GM19395 (cell line): ENCODE results near the gene FAM151B.
"Not testable (repeated sequence)": the region's sequence is repeated elsewhere in the genome, so short reads cannot be mapped to it uniquely, and the experiment has no call there.

ENCODE experiments used
- ATAC-seq: cut with Tn5 transposase; IDR thresholded peaks from one replicate; pipeline ENCODE4 v1.9.1; 2021; ENCODE audit warnings: mild to moderate bottlenecking, moderate library complexity; ENCODE audit not compliant: unreplicated experiment

The FAM151B gene, protein sequence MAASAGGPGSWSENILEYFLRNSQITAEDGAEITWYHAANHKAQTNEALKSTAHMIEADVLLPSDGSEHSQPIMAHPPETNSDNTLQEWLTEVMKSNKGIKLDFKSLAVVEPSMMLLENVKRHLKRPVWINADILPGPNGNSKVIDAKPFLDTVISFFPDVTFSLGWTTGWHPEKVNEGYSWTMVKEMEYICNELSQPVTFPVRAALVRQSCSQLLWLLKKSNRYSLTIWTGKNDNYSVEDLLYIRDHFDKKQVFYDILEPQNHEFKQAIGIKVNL

DNA sequence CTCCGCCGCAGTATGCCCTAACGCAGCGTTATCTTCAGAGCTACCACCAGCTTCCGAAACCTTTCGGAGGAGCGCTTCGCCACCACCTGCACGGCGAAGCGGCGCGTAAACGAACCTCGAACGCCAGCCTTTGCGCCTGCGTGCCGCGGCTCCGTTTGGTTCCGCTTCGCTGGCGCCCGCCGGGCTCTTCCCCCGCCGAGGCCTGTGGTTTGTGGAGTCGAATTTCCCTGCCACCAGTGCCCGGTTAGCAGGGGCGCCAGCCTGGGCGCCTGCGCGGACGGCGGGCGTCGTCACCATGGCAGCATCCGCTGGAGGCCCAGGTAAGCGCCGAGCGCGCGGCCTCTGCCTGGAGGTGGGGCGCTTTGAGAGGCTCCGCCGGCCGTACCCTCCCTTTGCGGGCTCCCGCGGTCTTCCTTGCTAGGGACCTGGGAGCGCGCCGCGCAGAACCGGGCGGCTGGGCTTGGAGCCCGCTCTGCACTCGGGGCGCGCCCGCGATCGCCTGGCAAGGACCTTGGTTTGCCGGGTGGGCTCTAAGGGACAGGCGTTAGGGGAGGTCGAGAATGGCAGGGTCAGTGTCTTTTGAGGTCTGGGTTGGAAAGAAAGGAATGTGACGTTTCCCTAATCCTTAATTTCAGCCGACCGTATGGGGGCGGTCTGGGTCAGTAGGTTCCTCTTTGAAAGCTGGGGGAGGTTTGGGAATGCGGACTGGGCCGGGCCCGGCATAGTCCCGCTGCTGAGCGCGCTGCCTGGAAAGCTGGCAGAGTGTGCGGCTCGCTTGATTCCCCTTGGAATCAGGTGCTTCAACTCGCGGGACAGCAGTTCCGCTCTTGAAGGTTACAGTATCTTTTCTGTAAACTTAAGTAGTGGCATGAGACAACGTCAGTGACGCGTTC, at the start of gene FAM151B:
TSS of gene FAM151B (plus strand) at position 272 of the 893 bp plus-strand sequence. CDS start at position 296, 24 bp downstream.
- peak; percentile 92 for ATAC-seq

DNA sequence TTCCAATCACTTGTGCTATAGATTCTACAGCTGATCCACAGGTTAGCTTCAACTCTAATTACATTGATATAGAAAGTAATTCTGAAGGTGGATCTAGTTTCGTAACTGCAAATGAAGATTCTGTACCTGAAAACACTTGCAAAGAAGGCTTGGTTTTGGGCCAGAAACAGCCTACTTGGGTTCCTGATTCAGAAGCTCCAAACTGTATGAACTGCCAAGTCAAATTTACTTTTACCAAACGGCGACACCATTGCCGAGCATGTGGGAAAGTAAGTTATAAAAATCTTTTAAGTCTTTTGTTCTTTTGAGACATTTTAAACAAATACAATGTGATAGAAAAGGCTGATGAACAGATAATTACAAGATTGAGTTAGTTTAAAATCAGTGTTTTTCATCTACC, 49.2 kb upstream of the FAM151B start:
- no peak for ATAC-seq

DNA sequence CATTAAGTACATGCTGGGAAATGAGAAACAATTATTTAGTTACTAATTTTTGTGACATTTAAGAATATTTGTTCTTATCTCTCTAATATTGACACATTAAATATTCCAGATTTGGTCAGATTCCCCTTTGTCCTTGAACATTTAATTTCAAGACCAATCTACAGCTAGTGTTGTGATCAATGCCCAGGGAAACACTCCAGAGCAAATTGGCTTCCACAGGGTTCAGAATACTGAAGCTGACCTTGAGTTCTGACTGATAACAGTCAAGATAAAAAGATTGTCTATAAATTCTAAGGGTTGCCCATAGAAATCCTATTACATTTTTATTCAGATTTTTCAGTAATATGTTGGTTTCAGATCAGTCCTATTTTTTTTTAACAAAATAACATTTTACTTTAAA, 48.7 kb upstream of the FAM151B start:
- ATAC-seq: no peak

DNA sequence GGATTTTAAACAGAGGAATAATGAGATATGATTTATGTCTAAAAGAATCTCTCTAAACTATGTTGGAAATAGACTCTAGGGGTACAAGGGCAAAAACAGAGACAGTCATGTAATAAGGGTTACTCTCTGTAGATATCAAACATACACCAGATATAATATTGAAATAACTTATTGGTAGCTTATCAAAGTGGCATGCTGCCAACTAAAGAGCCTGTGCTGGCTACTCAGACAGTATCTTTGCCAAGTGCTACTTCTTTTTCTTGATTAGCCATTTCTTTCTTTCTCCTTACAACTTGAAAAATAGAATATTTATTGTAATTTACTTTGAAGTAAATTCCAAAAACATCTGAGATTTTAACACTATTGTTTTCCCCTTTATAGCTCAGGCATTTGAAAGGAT, 45.2 kb upstream of the FAM151B start:
- no peak for ATAC-seq

DNA sequence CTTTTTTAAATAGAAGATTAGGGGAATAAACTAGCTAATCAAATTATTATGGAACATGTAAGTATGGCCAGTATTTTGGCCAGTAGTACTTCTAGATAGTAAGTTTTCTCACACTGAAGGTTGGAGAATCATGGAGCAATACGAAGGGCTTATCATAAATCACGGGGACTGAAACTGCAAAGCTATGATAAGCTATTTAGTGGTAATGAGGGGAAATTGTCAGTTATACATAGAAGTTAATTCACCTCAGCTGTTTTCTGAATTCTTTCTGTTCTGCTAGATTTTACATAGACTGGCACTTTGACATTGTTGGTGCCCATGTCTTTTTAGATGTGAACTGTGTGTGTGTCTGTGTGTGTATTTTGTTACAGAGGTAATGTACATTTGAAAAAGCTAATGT, 34.5 kb upstream of the FAM151B start:
- no peak for ATAC-seq

DNA sequence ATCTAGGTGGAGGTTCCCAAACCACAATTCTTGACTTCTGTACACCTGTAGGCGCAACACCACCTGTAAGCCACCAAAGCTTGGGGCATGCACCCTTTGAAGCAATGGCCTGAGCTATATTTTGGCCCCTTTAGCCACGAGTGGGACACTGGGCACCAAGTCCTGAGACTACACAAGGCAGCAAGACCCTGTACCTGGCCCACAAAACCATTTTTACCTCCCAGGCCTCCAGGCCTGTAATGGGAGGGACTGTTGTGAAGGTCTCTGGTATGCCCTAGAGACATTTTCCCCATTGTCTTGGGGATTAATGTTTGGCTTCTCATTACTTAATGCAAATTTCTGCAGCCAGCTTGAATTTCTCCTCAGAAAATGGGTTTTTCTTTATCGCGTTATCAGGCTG, 24.6 kb upstream of the FAM151B start:
- no peak for ATAC-seq

DNA sequence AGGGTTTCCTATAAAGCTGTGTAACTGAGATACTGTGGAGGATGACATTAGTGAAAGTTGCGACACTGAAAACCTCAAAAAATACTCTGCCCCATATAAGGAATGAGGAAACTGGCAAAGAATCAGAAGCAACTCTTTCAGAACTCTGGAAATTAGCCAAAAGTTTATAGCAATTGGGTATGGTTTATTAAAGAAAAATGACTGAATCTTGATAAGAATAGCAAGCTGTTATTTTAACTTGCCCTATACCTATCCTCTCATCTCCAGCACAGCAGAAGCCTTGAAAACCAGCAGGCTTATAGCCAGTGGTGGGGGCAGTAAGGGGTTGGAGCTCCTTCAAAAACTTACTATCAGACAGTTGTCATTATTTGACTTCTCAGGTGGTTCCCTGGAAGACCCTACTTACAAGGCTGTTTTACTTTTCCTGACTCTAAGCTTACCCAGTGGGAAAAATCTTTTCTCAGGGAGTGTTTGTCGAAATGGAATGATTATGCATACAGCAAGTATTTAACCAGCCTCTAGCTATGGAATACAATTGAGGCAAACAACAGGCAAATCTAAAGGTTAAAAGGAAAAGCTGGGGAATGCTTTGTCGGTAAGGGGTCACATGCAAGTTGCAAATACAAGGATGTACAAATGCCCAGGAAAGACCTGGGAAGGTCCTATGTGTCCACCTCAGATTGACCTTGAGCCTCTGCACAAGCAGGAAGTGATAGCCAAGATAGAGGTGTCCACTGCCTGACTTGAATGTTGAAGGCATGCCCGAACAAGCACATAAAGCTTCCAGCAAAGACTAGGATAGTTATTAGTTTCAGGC, 21.0 kb upstream of the FAM151B start:
- no peak for ATAC-seq

DNA sequence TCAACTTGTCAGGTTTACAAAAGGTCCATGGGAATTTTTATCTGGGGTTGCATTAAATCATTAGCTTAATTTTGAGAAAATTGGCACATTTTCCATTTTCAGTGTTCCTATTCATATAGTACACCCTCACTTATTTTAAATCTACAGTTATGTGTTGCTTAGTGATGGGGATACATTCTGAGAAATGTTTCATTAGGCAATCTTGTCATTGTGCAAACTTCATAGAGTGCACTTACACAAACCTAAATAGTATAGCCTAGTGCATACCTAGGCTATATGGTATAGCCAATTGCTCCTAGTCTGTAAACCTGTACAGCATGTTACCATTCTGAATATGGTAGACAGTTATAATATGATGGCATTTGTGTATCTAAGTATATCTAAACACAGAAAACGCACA, 19.8 kb upstream of the FAM151B start:
- ATAC-seq: no peak

DNA sequence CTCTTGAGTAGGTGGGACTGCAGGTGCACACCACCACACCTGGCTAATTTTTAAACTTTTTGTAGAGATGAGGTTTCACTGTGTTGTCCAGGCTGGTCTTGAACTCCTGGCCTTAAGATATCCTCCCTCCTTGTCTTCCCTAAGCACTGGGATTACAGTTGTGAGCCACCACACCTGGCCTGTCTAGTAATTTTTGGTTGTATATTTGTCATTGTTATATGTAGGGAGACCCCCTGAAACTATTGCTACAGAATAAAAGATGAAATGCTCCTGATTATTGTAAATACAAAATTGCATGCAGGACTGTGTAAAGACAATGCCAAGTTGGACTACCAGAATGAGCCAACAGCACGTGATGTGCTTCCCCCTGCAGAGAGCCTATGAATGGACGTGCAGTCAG, 17.3 kb upstream of the FAM151B start:
- ATAC-seq: not testable (repeated sequence)

DNA sequence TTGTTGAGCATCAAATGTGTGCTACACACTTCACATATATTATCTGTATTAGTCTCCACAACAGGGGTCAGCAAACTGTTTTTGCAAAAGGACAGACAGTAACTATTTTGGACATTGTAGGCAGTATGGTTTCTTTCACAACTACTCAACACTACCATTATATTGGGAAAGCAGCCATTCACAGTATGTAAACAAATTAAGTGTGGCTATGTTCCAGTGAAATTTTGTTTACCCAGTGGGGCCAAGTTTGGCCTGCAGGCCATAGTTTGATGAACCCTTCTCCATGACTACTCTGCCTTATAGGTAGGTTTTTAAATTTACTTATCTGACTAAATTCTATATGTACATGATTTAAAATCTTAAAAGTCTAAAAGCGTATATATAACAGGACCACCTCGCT, 13.0 kb upstream of the FAM151B start:
- ATAC-seq: no peak

DNA sequence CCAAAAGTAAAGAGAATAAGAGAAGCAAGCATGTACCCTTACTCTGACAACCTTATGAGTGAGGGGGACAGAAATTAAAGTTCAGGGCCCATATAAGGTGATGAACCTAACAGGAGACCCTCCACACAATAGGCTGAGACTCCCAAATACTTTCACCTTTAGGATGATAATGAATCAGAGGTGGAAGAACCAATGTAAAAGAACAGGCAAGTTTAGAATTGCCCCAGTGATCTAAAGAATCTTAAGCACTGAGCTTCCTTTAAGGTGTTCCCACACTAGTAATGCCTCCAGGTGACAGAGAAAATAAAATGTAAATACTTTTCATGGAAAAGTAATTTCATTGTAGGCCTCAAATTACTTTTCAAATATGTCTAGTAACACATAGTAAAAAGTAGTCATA, 8.2 kb upstream of the FAM151B start:
- ATAC-seq: no peak

DNA sequence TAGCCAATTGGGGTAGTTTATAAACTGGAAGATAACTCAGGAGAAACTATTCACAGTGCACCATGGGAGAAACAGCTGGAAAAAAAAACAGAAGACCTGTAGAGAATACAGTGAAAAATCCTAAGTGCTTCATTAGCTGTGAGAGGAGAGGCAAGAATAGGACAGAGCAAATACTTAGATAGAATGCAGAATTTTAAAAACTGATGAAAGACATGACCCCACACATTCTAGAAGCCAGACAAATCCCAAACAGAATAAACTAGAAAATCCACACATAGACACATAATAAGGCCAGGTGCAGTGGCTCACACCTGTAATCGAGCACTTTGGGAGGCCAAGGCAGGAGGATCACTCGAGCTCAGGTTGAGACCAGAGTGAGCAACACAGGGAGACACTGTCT, 7.5 kb upstream of the FAM151B start:
- no peak for ATAC-seq

DNA sequence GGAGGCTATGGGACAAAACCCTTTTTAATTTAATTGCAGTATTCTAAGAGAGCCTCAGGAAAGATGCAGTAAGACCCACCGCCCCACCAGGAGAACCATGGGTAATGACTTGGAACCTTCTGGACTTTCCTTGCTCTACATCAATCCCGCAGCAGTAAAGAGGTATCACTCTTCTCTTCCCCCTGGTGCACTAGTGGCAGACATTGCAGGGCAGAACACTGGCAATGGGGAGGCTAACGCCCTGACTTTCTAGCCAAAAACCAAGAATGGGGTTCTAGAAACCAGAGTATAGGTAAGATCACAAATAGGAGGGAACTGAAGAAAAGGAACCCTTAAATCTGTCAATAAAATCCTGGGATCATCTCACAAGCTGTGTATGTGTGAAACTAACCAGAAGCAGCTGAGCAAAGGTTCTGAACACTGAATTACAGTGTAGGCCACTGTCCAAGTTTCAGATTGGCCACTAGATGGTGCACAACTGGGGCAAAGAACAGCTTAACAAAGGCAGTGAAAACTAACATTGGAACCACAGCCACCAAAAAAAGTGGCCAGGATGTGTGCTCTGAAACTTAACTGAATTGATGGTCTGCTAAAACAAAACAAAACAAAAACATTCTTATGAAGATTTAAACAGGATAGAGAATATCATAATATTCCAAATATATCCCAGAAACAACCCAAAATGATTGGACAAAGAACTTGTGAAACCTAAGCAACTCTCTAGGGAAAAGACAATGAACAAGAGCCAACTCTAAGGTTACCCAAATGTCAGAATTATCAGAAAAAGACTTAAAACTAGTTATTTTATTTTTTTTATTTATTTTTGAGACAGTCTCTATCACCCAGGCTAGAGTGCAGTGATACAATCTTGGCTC, 6.6 kb upstream of the FAM151B start:
- peak; percentile 71 for ATAC-seq

DNA sequence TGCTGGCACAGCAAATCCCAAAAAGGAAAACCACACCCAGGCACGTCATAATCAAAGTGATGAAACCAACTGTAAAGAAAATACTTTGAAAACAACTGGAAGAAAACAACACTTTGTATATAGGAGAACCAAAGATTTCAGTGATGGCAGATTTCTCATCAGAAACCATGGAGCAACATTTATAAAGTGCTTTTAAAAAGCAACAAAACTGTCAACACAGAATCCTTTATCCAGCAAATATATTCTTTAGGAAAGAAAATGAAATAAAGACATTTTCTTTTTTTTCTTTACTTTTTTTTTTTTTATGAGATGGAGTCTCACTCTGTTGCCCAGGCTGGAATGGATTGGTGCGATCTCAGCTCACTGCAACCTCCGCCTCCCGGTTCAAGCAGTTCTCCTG, 5.3 kb upstream of the FAM151B start:
- ATAC-seq: no peak

DNA sequence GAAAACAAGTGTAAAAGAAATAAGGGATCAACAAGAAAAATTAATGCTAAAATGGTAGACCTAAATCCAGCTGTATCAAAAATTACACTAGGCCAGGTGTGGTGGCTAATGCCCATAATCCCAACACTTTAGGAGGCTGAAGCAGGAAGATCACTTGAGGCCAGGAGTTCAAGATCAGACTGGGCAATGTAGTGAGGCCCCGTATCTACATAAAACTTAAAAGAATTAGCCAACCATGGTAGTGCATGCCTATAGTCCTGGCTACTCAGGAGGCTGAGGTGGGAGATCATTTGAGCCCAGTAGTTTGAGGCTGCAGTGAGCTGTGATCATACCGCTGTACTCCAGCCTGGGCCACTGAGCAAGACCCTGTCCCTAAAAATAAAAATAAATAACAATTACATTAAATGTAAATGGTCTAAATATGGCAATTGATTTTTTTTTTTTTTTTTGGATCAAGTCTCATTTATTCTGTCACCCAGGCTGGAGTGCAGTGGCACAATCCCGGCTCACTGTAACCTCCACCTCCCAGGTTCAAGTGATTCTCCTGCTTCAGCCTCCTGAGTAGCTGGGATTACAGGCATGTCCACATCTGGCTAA, 4.2 kb upstream of the FAM151B start:
- no peak for ATAC-seq

DNA sequence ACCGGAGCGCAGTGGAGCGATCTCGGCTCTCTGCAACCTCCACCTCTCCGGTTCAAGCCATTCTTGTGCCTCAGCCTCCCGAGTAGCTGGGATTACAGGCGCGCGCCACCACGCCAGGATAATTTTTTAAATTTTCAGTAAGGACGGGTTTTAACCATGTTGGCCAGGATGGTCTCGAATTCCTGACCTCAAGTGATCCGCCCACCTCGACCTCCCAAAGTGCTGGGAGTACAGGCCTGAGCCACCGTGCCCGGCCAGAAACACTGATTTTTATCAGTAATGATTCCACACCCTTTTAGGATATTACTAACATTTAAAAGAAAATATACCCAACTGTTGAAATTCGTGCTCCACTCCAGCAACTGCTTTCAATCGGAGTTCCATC, 464 bp upstream of the FAM151B start:
- ATAC-seq: no peak

DNA sequence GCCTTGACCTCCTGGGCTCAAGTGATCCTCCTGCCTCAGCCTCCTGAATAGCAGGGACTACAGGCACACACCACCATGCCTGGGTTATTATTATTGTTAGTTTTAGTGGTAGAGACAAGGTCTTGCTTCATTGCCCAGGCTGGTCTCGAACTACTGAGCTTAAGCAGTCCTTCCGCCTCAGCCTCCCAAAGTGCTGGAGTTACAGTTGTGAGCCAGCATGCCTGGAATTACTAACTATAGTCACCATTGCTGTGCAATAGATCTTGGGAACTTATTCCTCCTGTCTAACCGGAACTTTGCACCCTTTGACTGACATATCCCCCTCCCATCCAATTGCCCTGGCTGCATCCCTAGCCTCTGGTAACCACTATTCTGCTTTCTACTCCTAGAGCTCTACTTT, 3.4 kb downstream of the FAM151B start:
- ATAC-seq: no peak

DNA sequence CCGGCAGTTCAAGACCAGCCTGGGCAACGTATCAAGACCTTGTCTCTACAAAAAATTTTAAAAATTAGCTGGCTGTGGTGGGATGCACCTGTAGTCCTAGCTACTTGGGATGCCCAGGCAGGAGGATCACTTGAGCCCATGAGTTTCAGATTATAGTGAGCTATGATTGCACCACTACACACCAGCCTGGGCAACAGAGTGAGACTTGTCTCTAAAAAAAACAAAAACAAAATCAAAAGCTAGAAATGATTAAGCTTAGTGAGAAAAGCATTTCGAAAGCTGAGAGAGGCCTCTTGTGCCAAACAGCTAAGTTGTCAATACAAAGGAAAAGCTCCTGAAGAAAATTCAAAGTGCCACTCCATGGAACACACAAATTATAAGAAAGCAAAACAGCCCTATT, 4.8 kb downstream of the FAM151B start:
- no peak for ATAC-seq

DNA sequence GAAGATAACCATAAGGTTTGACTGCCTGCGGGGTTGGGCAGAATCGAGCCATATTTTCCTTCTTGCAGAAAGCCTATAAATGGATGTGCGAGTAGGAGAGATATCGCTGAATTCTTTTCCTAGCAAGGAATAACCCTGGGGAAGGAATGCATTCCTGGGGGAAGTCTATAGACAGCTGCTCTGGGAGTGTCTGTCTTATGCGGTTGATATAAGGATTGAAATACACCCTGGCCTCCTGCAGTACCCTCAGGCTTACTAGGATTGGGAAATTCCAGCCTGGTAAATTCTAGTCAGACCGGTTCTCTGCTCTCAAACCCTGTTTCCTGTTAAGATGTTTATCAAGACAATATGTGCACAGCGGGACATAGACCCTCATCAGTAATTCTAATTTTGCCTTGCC, 5.5 kb downstream of the FAM151B start:
- not testable (repeated sequence) for ATAC-seq

DNA sequence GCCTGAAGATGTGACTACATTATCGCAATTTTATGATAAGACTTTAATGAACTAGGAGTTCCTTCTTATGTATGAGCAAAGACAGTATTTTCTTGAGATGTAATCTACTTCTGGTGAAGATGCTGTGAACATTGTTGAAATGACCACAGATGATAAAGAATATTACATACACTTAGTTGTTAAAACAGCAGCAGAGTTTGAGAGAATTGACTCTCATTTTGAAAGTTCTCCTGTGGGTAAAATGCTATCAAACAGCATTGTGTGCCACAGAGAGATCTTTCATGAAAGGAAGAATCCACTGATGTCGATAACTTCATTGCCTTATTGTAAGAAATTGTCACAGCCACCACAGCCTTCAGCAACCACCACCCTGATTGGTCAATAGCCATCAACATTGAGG, 8.0 kb downstream of the FAM151B start:
- no peak for ATAC-seq
